Left lung (tissue), 10 donors: ENCODE results near the gene QRICH2. TPM values are rescaled to one million over a fixed set of nuclear protein-coding genes. Genes with fewer than 3 reads are reported as not detected.
A peak's percentile ranks its signal among the peaks of the same experiment; 100 is the strongest.
"Not testable (repeated sequence)": the region's sequence is repeated elsewhere in the genome, so short reads cannot be mapped to it uniquely, and the experiment has no call there.

Experiments
- ATAC-seq: fragments of 200-7000 bp; cut with Tn5 transposase; one replicate; pipeline ENCODE4 v1.9.1; 2020; ENCODE audit warnings: moderate library complexity
- DNase-seq, 4 donors: peaks; one replicate each; pipeline ENCODE4 v3.0.0-alpha.2; 2013 to 2020
- H3K27ac ChIP-seq, 2 donors: fragments of 200-600 bp; sonication (generic) in 1 of 2; one replicate each; pipeline versions ENCODE4 v1.5.0 to v1.8.0; 2020 to 2021
- H3K27me3 ChIP-seq, 2 donors: fragments of 200-600 bp; sonication (generic) in 1 of 2; one replicate each; pipeline versions ENCODE4 v1.5.0 to v1.8.0; 2020 to 2021
- H3K36me3 ChIP-seq, 2 donors: fragments of 200-600 bp; sonication (generic) in 1 of 2; one replicate each; pipeline versions ENCODE4 v1.5.0 to v1.8.0; 2020 to 2021
- H3K4me1 ChIP-seq, 2 donors: fragments of 200-600 bp; one replicate each; pipeline ENCODE4 v1.8.0; 2021
- H3K4me3 ChIP-seq, 2 donors: fragments of 200-600 bp; sonication (generic) in 1 of 2; one replicate each; pipeline versions ENCODE4 v1.5.0 to v1.8.0; 2020 to 2021; ENCODE audit warnings: mild to moderate bottlenecking in 1 of 2
- H3K9me3 ChIP-seq, 2 donors: fragments of 200-600 bp; sonication (generic) in 1 of 2; one replicate each; pipeline versions ENCODE4 v1.5.0 to v1.8.0; 2020 to 2021
- intact Hi-C, 2 donors: fragments of 100-400 bp; cut with DNase I; formaldehyde crosslinking; loops; one replicate each; pipeline versions ENCODE4 v1.11.2 to v1.14.2; 2022
- polyA plus RNA-seq, 6 donors: library from polyadenylated mRNA; unstranded; fragments of 120-200 nt; gene quantifications; one replicate each; pipeline ENCODE4 v1.2.1, GENCODE V29; 2013; ENCODE audit not compliant: insufficient read length in 6 of 6
- total RNA-seq, 2 donors: library from RNA; stranded (reverse); fragmentation: NEBNext Ultra II Directional; extraction: Animal tissue kit (Norgen Biotek cat#: 25700); gene quantifications; one replicate each; pipeline ENCODE4 v1.2.1, GENCODE V29; 2021
- TF ChIP-seq, protein P1 (sequence below), 2 donors: fragments of 200-600 bp; sonication (generic) in 1 of 2; IDR thresholded peaks; one replicate each; pipeline versions ENCODE4 v1.5.0 to v1.8.0; 2021; ENCODE audit warnings: antibody characterized with exemption in 2 of 2
- donor health status: DM: no; HTN: yes; CAD: no.
- donor health status: DM: no; HTN: no; CAD: no.

Gene QRICH2
- total and polyA plus RNA-seq, 8 donors: 2.8 to 10.6 (median 7.5) TPM

GRCh38 chr17:76354317-76354729 lies 46.2 kb upstream of the QRICH2 start:
- ATAC-seq (no peak), DNase-seq (peak in 1 of 4 donors; percentile 61)
- Histone ChIP-seq H3K4me3 (peak overlapping the region; percentile 97), H3K27ac (peak overlapping the region; percentile 90), H3K9me3 (no peaks in the 10 kb centered on the region), H3K4me1 (peaks cover 3 to 25% of the 10 kb centered on the region in 2 donors), H3K27me3 (no peaks in the 10 kb centered on the region), H3K36me3 (no peaks in the 10 kb centered on the region)
- TF ChIP-seq, protein P1, sequence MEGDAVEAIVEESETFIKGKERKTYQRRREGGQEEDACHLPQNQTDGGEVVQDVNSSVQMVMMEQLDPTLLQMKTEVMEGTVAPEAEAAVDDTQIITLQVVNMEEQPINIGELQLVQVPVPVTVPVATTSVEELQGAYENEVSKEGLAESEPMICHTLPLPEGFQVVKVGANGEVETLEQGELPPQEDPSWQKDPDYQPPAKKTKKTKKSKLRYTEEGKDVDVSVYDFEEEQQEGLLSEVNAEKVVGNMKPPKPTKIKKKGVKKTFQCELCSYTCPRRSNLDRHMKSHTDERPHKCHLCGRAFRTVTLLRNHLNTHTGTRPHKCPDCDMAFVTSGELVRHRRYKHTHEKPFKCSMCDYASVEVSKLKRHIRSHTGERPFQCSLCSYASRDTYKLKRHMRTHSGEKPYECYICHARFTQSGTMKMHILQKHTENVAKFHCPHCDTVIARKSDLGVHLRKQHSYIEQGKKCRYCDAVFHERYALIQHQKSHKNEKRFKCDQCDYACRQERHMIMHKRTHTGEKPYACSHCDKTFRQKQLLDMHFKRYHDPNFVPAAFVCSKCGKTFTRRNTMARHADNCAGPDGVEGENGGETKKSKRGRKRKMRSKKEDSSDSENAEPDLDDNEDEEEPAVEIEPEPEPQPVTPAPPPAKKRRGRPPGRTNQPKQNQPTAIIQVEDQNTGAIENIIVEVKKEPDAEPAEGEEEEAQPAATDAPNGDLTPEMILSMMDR (IDR thresholded peaks at IDR 0.05): no peak
- intact Hi-C loops: no loop called here

DNA sequence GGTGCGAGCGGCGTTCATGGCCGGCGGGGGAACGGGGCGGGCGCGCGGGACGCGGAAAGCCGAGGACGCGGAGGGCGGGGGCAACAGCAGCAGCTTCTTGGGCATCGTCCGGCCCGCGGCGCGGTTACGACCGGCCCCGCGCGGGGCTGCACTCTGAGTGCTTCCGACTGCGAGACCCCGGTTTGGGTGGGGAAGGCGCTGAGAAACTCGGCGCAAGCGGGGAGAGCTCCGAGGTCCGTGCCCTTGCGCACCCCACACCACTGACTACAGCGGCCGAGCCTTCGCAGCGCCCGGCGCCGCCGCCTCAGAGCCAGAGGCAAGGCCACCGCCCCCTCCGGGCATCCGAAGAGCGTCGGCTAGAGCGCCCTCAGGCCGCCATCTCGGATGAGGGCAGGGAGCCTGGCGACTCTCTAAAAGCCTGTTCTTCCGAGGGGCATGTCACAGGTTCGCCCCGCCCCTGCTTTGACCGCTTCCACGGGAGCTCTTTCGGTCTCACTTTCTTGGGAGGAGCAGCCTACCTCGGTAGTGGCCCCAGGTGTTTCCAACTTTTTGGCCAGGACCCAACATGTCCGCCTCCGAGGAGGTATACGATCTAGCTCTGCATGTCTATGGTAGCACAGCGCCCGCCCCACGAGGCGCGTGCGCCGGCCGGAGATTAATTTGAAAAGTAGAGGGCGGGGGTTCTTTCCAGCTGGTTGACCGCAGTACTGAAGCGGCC lies 45.7 kb upstream of the QRICH2 start, which contains the start of gene PRPSAP1:
Gene PRPSAP1, minus strand, starts transcription at position 318 of the 718 bp plus-strand sequence. Its CDS starts 213 bp downstream, at position 105.
- Histone ChIP-seq H3K36me3 (no peaks in the 10 kb centered on the region), H3K4me3 (peak within 1 kb of the TSS; percentile 97), H3K4me1 (peaks cover 3 to 25% of the 10 kb centered on the region in 2 donors), H3K27ac (peak within 1 kb of the TSS; percentile 90), H3K27me3 (no peaks in the 10 kb centered on the region), H3K9me3 (no peaks in the 10 kb centered on the region)
- peak; percentile 98 for ATAC-seq
- DNase-seq: peak; percentile 89 to 97 (median 94)
- intact Hi-C loops: no loop called here
- TF ChIP-seq, protein P1 (IDR thresholded peaks at IDR 0.05): peak; percentile 24 to 52

DNA sequence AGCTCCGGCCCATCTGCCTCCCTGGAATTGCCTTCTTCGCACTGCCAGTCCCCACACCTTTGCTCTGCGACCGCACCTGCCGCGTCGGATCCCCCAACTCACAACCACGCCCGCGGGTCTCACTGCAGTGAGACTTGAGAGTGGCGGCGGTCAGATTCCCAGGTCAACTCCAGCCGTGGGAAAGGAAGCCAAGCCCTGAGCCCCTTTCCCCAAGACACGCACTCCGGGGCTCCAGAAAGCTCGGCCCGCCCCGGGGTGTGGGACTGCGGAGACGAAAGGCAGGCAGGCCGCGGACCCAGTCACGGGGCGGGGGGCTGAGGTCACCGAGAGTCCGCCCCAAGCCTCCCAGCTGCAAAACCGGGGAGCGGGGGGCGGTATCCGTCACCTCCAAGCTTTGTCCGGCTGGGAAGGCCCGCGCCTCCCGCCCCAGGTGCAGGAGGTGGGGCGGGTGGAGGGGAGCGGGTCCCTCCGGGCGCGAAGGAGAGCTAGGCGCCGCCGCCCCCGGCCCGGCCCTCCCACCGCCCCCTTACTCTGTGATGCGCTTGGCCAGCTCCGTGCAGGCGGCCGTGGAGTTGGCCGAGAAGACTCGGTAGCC lies 45.0 kb upstream of the QRICH2 start:
- DNase-seq (peak in 2 of 4 donors; percentile 34 to 86), ATAC-seq (peak; percentile 49)
- H3K36me3 ChIP-seq: peaks cover 0 to 1% of the 10 kb centered on the region in 2 donors
- H3K27ac ChIP-seq: peak overlapping the region; percentile 90
- peaks cover 3 to 25% of the 10 kb centered on the region in 2 donors for H3K4me1 ChIP-seq
- peak overlapping the region; percentile 97 for H3K4me3 ChIP-seq
- H3K27me3 ChIP-seq: no peaks in the 10 kb centered on the region
- TF ChIP-seq, protein P1 (IDR thresholded peaks at IDR 0.05): no peak
- intact Hi-C loops: no loop called here
- H3K9me3 ChIP-seq: no peaks in the 10 kb centered on the region

DNA sequence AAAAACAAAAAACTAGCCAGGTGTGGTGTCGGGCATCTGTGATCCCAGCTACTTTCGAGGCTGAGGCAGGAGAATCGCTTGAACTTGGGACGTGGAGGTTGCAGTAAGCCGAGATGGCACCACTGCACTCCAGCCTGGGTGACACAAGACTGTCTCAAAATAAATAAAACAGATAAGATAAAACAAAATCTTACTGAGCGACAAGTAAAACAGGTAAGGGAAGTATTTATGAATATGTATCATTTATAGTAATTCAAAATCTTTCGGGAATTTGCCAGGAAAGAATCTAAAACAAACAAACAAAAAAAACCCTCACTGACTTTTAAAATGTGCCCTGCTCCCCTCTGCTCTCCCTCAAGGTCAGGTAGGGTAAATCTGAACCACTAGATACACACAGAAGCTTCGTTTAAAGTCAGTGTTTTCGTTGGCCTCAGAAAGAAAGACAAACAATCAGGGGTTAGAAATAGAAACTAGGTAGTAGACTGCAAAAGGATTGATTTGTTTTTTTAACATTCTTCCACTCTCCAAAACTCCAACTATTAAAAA lies 43.5 kb upstream of the QRICH2 start:
- ATAC-seq (no peak), DNase-seq (no peak)
- peak overlapping the region in 1 of 2 donors; percentile 97 for H3K4me3 ChIP-seq
- no peak overlapping the region for H3K27ac ChIP-seq
- H3K4me1 ChIP-seq: peaks cover 3 to 25% of the 10 kb centered on the region in 2 donors
- TF ChIP-seq, protein P1 (IDR thresholded peaks at IDR 0.05): no peak
- H3K36me3 ChIP-seq: peaks cover 0 to 16% of the 10 kb centered on the region in 2 donors
- no peaks in the 10 kb centered on the region for H3K27me3 ChIP-seq
- H3K9me3 ChIP-seq: no peaks in the 10 kb centered on the region
- intact Hi-C loops: no loop called here

DNA sequence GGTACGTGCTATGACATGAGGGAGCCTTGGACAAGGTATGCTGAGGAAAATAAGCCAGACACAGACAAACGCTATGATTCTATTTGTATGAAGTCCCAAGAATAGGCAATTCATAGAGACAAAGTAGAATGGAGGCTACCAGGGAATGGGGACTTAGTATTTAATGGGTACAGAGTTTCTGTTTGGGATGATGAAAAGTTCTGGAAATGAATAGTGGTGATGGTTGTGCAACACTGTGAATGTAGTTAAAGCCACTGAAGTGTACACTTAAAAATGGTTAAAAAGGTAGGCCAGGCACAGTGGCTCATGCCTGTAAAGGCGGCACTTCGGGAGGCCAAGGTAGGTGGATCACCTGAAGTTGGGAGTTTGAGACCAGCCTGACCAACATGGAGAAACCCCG lies 42.4 kb upstream of the QRICH2 start:
- H3K36me3 ChIP-seq: peaks cover 0 to 28% of the 10 kb centered on the region in 2 donors
- H3K27me3 ChIP-seq: no peaks in the 10 kb centered on the region
- H3K4me1 ChIP-seq: peaks cover 3 to 25% of the 10 kb centered on the region in 2 donors
- H3K4me3 ChIP-seq: no peak overlapping the region
- no peak overlapping the region for H3K27ac ChIP-seq
- DNase-seq: no peak
- H3K9me3 ChIP-seq: no peaks in the 10 kb centered on the region
- TF ChIP-seq, protein P1 (IDR thresholded peaks at IDR 0.05): no peak
- intact Hi-C loops: no loop called here
- ATAC-seq: no peak

DNA sequence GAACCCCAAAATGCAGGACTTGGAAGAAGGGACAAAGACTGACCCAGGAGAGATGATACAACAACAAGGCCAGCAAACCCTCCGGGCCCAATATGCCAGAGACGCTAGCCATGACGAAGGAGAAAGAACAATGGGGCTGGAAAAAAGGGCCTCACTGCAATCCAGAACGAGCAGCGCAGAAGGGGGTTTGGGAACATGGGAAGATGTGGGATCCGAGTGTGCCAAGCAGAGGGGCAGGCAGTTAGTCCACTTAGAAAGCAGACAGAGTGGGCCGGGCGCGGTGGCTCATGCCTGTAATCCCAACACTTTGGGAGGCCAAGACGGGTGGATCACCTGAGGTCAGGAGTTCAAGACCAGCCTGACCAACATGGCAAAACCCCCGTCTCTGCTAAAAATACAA lies 38.9 kb upstream of the QRICH2 start:
- H3K27me3 ChIP-seq, intact Hi-C loops, H3K9me3 ChIP-seq, H3K4me1 ChIP-seq, ATAC-seq, H3K27ac ChIP-seq, H3K4me3 ChIP-seq: not testable (repeated sequence)
- DNase-seq: peak in 1 of 4 donors; percentile 37
- peaks cover 0 to 59% of the 10 kb centered on the region in 2 donors for H3K36me3 ChIP-seq
